GM13976 (cell line): Measurements from ENCODE around the gene BICDL1.
"Not testable (repeated sequence)": the region's sequence is repeated elsewhere in the genome, so short reads cannot be mapped to it uniquely, and the experiment has no call there.

ENCODE experiments used
- DNase-seq: peaks from one replicate; pipeline ENCODE4 v3.0.0; 2012; ENCODE audit warnings: low spot score
- in situ Hi-C: fragments of 300-500 bp; cut with MboI; formaldehyde crosslinking; loops from one replicate; pipeline ENCODE4 v1.12.0; 2022; ENCODE audit warnings: low sequenced_read_pairs, mixed read lengths, inconsistent platforms; ENCODE audit not compliant: unreplicated experiment
- TF ChIP-seq, protein P1 (sequence below): IDR thresholded peaks from 2 replicates; pipeline ENCODE4 v1.5.1; 2012; ENCODE audit warnings: borderline replicate concordance, mild to moderate bottlenecking; ENCODE audit not compliant: insufficient read depth; ENCODE audit errors: extremely low read depth, missing control alignments, control extremely low read depth

Gene BICDL1

DNA sequence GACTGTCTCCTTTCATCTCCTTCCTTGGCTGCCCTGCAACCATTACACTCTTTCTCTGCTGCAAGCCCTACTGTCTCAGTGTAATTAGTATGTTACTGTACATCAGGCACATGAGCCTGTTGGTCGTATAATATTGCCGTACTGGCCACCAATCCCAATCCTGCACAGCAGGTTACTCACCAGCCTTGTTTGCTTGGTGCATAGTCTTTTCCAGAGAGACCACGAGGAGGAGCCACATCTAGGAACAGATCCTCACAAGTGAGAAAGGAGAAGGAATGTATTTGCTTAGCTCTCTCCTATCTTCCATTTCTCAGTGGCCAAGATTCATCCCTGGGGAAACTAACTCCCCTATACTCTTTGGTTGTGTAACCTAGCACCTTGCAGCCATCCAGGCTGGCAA lies 33.0 kb upstream of the BICDL1 start:
- no peak for DNase-seq
- TF ChIP-seq, protein P1, sequence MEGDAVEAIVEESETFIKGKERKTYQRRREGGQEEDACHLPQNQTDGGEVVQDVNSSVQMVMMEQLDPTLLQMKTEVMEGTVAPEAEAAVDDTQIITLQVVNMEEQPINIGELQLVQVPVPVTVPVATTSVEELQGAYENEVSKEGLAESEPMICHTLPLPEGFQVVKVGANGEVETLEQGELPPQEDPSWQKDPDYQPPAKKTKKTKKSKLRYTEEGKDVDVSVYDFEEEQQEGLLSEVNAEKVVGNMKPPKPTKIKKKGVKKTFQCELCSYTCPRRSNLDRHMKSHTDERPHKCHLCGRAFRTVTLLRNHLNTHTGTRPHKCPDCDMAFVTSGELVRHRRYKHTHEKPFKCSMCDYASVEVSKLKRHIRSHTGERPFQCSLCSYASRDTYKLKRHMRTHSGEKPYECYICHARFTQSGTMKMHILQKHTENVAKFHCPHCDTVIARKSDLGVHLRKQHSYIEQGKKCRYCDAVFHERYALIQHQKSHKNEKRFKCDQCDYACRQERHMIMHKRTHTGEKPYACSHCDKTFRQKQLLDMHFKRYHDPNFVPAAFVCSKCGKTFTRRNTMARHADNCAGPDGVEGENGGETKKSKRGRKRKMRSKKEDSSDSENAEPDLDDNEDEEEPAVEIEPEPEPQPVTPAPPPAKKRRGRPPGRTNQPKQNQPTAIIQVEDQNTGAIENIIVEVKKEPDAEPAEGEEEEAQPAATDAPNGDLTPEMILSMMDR, result no peak
- in situ Hi-C loops, result no loop called here

- TF ChIP-seq, protein P1, result no peak
- DNase-seq, result no peak
- in situ Hi-C loops, result no loop called here
Measured at GRCh38 chr12:119957135-119957534, 31.9 kb upstream of the BICDL1 start.

DNA sequence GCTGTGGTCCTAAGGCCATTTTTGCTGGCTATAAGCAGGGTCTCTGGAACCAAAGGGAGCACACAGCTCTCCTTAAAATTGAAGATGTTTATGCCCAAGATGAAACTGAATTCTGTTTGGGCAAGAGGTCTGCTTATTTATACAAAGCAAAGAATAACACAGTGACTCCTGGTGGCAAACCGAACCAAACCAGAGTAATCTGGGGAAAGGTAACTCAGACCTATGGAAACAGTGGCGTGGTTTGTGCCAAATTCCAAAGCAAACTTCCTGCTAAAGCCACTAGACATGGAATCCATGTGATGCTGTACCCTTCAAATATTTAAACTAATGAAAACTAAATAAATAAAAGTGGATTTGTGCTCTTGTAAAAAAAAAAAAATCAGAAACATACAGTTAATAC lies 29.6 kb upstream of the BICDL1 start:
- DNase-seq, result no peak
- in situ Hi-C loops, result no loop called here
- TF ChIP-seq, protein P1, result no peak

GRCh38 chr12:119964123-119964522 lies 24.9 kb upstream of the BICDL1 start:
- DNase-seq, result no peak
- TF ChIP-seq, protein P1, result no peak
- in situ Hi-C loops, result no loop called here

DNA sequence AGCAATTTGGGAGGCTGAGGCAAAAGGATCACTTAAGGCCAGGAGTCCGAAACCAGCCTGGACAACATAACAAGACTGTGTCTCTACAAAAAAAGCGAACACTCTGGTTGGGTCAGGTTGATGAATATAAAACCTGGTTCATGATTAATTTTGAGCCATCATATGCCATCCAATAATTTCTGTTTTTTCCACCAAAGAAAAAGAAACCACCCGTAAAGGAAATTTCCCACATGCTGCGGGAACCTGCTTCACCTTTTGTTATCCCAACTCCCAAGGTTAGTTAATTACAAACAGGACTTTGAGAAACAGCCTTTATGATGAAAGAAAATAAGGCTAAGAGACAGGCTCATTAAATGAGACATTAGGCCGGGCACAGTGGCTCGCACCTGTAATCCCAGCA lies 24.1 kb upstream of the BICDL1 start:
- TF ChIP-seq, protein P1, result no peak
- no peak for DNase-seq
- in situ Hi-C loops, result no loop called here

- TF ChIP-seq, protein P1, result no peak
- in situ Hi-C loops, result no loop called here
- no peak for DNase-seq
Measured at GRCh38 chr12:119980242-119980641, 8.8 kb upstream of the BICDL1 start.

DNA sequence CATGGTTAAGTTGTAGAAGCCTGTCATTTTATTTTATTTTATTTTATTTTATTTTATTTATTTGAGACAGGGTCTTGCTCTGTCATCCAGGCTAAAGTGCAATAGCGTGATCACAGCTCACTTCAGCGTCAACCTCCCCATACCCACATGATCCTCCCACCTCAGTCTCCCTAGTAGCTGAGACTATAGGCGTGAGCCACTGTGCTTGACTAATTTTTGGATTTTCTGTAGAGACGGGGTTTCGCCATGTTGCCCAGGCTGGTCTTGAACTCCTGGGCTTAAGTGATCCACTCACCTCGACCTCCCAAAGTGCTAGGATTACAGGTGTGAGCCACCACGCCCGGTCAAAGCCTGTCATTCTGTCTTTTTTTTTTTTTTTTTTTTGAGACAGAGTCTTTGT lies 8.3 kb upstream of the BICDL1 start:
- DNase-seq, in situ Hi-C loops: not testable (repeated sequence)
